Osteoblast (primary cell): ENCODE measurements around the gene EGFR. TPM values are rescaled to one million over a fixed set of nuclear protein-coding genes. Genes with fewer than 3 reads are reported as not detected.

Experiments
- DNase-seq: peaks from one replicate; pipeline ENCODE4 v3.0.0; 2011; ENCODE audit warnings: low spot score, mixed read lengths; ENCODE audit not compliant: insufficient read length; ENCODE audit errors: missing footprints
- H2AFZ ChIP-seq: 2 replicates; pipeline ENCODE4 v1.6.0; 2011; ENCODE audit warnings: mild to moderate bottlenecking, low read length
- H3K27ac ChIP-seq: 2 replicates; pipeline ENCODE4 v1.5.1; 2011; ENCODE audit warnings: mild to moderate bottlenecking, low read depth, low read length, moderate library complexity
- H3K27me3 ChIP-seq: 2 replicates; pipeline ENCODE4 v1.6.0; 2012; ENCODE audit warnings: mild to moderate bottlenecking, control low read depth, inconsistent platforms, low read length, moderate library complexity; ENCODE audit not compliant: insufficient read depth
- H3K36me3 ChIP-seq: 2 replicates; pipeline ENCODE4 v1.5.1; 2011; ENCODE audit warnings: mild to moderate bottlenecking, low read length, control low read depth, moderate library complexity; ENCODE audit not compliant: insufficient read depth
- H3K4me1 ChIP-seq: 2 replicates; pipeline ENCODE4 v1.5.1; 2011; ENCODE audit warnings: mild to moderate bottlenecking, low read length, control low read depth, moderate library complexity; ENCODE audit not compliant: insufficient read depth
- H3K4me2 ChIP-seq: 2 replicates; pipeline ENCODE4 v1.6.0; 2011; ENCODE audit warnings: mild to moderate bottlenecking, low read length; ENCODE audit not compliant: insufficient read depth
- H3K4me3 ChIP-seq: fragments of 200-600 bp; sonication (generic); 3 replicates; pipeline ENCODE4 v1.5.1; 2012; ENCODE audit warnings: mild to moderate bottlenecking, low read length, inconsistent platforms; ENCODE audit not compliant: insufficient read depth
- H3K79me2 ChIP-seq: 2 replicates; pipeline ENCODE4 v1.6.0; 2012; ENCODE audit warnings: mild to moderate bottlenecking, low read length, control low read depth, inconsistent platforms; ENCODE audit not compliant: insufficient read depth
- H3K9me3 ChIP-seq: 2 replicates; pipeline ENCODE4 v1.5.1; 2011; ENCODE audit warnings: low read depth, low read length, control low read depth
- H4K20me1 ChIP-seq: 2 replicates; pipeline ENCODE4 v1.6.0; 2012; ENCODE audit warnings: mild to moderate bottlenecking, low read length, control low read depth; ENCODE audit not compliant: insufficient read depth
- total RNA-seq: library from RNA; depleted of rRNA; stranded (reverse); fragments of >200 nt; gene quantifications from 2 replicates; pipeline ENCODE4 v1.2.3, GENCODE V29; 2012
- TF ChIP-seq, protein P1 (sequence below): IDR thresholded peaks from 2 replicates; pipeline ENCODE4 v1.5.1; 2011; ENCODE audit warnings: mild to moderate bottlenecking, low read depth, low read length, moderate library complexity; ENCODE audit errors: extremely low read depth

Gene EGFR
- total RNA-seq, 1 donor, result 104 TPM

DNA sequence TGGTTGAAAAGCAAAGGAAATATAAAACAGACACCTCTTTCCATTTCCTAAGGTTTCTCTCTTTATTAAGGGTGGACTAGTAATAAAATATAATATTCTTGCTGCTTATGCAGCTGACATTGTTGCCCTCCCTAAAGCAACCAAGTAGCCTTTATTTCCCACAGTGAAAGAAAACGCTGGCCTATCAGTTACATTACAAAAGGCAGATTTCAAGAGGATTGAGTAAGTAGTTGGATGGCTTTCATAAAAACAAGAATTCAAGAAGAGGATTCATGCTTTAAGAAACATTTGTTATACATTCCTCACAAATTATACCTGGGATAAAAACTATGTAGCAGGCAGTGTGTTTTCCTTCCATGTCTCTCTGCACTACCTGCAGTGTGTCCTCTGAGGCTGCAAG lies 191.9 kb downstream of the EGFR start:
- peaks cover 16% of the 10 kb centered on the region for H3K4me1 ChIP-seq
- H3K79me2 ChIP-seq, result no peaks in the 10 kb centered on the region
- H3K4me2 ChIP-seq, result no peak overlapping the region
- no peaks in the 10 kb centered on the region for H3K9me3 ChIP-seq
- H4K20me1 ChIP-seq, result peaks cover 5% of the 10 kb centered on the region
- peaks cover 42% of the 10 kb centered on the region for H3K36me3 ChIP-seq
- no peak overlapping the region for H3K4me3 ChIP-seq
- H3K27me3 ChIP-seq, result no peaks in the 10 kb centered on the region
- H3K27ac ChIP-seq, result no peak overlapping the region
- DNase-seq, result no peak
- TF ChIP-seq, protein P1, sequence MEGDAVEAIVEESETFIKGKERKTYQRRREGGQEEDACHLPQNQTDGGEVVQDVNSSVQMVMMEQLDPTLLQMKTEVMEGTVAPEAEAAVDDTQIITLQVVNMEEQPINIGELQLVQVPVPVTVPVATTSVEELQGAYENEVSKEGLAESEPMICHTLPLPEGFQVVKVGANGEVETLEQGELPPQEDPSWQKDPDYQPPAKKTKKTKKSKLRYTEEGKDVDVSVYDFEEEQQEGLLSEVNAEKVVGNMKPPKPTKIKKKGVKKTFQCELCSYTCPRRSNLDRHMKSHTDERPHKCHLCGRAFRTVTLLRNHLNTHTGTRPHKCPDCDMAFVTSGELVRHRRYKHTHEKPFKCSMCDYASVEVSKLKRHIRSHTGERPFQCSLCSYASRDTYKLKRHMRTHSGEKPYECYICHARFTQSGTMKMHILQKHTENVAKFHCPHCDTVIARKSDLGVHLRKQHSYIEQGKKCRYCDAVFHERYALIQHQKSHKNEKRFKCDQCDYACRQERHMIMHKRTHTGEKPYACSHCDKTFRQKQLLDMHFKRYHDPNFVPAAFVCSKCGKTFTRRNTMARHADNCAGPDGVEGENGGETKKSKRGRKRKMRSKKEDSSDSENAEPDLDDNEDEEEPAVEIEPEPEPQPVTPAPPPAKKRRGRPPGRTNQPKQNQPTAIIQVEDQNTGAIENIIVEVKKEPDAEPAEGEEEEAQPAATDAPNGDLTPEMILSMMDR, result no peak
- no peak overlapping the region for H2AFZ ChIP-seq

DNA sequence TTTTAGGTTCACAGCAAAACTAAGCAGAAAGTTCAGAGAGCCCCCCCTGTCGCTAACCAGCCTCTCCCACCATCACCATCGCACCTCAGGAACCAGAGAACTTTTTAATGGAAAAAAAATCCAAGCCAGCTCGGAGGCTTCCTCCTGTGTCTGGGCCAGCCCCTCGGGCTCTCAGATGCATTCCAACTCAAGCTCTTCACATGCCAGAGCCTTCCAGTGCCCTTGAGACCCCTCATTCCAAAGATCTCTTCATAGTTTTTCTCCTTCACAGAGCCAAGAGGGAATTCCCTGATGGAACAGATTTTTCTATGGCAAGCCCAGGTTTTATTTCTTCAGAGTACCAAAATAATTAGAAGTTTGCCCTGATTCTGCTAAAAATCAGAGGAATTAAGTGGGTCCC lies 192.9 kb downstream of the EGFR start:
- Histone ChIP-seq H3K27me3 (no peaks in the 10 kb centered on the region), H3K4me3 (no peak overlapping the region), H3K27ac (no peak overlapping the region), H2AFZ (no peak overlapping the region), H4K20me1 (no peaks in the 10 kb centered on the region), H3K79me2 (no peaks in the 10 kb centered on the region), H3K36me3 (peaks cover 32% of the 10 kb centered on the region), H3K4me1 (peaks cover 9% of the 10 kb centered on the region), H3K4me2 (no peak overlapping the region), H3K9me3 (no peaks in the 10 kb centered on the region)
- no peak for DNase-seq
- TF ChIP-seq, protein P1, result no peak

DNA sequence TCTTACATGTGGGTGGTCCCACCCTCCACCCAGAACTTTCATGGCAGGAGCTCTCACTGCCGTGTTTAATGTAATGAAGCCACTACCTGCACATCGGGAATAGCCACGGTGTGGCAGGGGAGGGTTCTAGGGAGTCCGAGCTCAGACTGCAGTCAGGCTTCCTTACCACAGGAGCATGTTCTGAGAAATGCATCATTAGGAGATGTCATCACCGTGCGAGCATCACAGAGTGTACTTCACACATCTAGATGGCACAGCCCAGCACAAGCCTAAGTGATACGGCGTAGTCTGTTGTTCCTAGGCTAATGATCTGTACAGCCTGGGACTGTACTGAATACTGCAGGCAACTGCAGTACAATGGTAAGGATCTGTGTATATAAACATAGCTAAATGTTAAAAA lies 193.4 kb downstream of the EGFR start:
- peaks cover 27% of the 10 kb centered on the region for H3K36me3 ChIP-seq
- peaks cover 9% of the 10 kb centered on the region for H3K4me1 ChIP-seq
- H3K27me3 ChIP-seq, result no peaks in the 10 kb centered on the region
- TF ChIP-seq, protein P1, result no peak
- H2AFZ ChIP-seq, result no peak overlapping the region
- no peaks in the 10 kb centered on the region for H4K20me1 ChIP-seq
- H3K27ac ChIP-seq, result no peak overlapping the region
- no peaks in the 10 kb centered on the region for H3K9me3 ChIP-seq
- no peak overlapping the region for H3K4me2 ChIP-seq
- H3K79me2 ChIP-seq, result no peaks in the 10 kb centered on the region
- DNase-seq, result no peak
- H3K4me3 ChIP-seq, result no peak overlapping the region

DNA sequence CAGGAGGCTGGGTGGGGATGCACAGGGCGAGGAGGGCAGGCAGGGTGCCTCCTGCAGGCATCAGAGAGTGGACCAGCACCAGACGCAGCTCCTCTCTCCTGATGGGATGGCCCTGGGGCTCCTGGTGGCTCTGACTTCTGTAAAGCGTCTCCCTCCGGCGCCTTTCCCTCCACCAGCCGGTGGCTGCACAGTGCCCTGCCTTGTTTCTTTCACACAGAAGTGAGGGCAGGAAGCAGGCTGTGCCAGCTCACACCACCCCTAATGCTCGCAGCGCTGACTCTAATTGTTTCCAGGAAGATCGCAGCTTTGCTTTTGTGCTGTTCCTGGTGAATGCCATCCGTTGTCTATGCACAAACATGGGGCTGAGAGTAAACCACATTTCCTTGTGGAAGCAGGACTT lies 194.0 kb downstream of the EGFR start:
- Histone ChIP-seq H3K79me2 (no peaks in the 10 kb centered on the region), H3K27ac (no peak overlapping the region), H2AFZ (no peak overlapping the region), H3K4me2 (no peak overlapping the region), H3K4me1 (peaks cover 9% of the 10 kb centered on the region), H3K27me3 (no peaks in the 10 kb centered on the region), H4K20me1 (no peaks in the 10 kb centered on the region), H3K4me3 (no peak overlapping the region), H3K36me3 (peaks cover 20% of the 10 kb centered on the region), H3K9me3 (no peaks in the 10 kb centered on the region)
- TF ChIP-seq, protein P1, result no peak
- no peak for DNase-seq
